ENCODE results near the gene USP13. TPM values are rescaled to one million over a fixed set of nuclear protein-coding genes. Genes with fewer than 3 reads are reported as not detected.

Gene USP13
- total RNA-seq, 1 experiment from 2014 or later = 14.8 TPM

DNA sequence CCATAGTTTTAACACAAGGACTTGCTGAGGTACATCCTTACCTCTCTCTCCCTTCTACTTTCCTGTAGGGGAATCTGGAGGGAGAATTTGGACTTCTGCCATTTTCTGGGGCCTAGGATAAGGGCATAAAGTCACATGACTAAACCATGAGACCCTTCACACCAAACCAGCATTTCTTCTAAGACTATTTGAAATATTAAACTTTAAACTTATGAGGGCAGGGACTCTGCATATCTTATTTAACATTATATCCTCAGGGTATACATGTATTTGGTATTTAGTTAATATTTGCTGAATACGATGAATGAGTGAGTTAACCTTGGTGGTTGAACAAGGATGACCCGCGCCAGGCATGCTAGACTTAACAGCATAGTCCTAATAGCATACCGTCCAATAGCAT, 63.4 kb downstream of the USP13 start:
- DNase-seq = no peak
- BruUV-seq (replicated peaks) = no TSS peak

DNA sequence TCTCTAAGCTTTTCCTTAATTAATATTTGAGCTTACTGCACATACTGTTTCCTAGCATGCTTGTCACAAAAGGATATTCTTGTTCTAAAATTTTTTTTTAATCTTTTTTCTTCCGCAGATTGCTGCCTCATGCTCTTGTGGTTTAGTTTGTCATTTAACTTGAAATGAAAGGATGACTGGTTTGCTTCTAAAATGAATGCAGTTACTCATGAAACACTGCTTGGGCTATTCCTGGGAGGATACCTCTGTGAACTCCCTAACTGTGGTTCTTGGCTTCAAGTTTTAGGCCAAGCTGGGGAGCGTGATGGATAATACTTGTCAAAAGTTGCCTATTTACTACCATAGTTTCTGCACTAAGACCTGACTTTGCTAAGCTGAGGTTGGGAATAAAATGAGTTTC, 64.0 kb downstream of the USP13 start:
- BruUV-seq (replicated peaks) = no TSS peak
- Histone ChIP-seq H3K27ac (ENCODE audit: low read length) (no peak overlapping the region), H3K4me3 (ENCODE audit: low read length) (no peak overlapping the region), H3K27me3 (ENCODE audit: low read length) (no peaks in the 10 kb centered on the region), H4K20me1 (ENCODE audit: low read length) (no peaks in the 10 kb centered on the region), H2AFZ (ENCODE audit: low read length) (no peak overlapping the region), H3K9ac (ENCODE audit: low read length) (no peak overlapping the region), H3K9me3 (ENCODE audit: low read length) (no peaks in the 10 kb centered on the region), H3K4me2 (ENCODE audit: low read length) (no peak overlapping the region), H3F3A (ENCODE audit: low read length, unreplicated experiment) (no peaks in the 10 kb centered on the region), H3K36me3 (ENCODE audit: low read depth, low read length) (no peaks in the 10 kb centered on the region), H3K79me2 (ENCODE audit: low read length) (no peaks in the 10 kb centered on the region), H3K4me1 (ENCODE audit: insufficient read depth, low read length) (no peaks in the 10 kb centered on the region), H3K9me2 (replicated peaks; ENCODE audit: low read length) (no peaks in the 10 kb centered on the region)
- DNase-seq (no peak), ATAC-seq (no peak)
- intact Hi-C loops (cut with micrococcal nuclease) = no loop called here
- POLR2A ChIA-PET (ENCODE audit: unreplicated experiment) = no interaction called here
- TF ChIP-seq, protein P1, sequence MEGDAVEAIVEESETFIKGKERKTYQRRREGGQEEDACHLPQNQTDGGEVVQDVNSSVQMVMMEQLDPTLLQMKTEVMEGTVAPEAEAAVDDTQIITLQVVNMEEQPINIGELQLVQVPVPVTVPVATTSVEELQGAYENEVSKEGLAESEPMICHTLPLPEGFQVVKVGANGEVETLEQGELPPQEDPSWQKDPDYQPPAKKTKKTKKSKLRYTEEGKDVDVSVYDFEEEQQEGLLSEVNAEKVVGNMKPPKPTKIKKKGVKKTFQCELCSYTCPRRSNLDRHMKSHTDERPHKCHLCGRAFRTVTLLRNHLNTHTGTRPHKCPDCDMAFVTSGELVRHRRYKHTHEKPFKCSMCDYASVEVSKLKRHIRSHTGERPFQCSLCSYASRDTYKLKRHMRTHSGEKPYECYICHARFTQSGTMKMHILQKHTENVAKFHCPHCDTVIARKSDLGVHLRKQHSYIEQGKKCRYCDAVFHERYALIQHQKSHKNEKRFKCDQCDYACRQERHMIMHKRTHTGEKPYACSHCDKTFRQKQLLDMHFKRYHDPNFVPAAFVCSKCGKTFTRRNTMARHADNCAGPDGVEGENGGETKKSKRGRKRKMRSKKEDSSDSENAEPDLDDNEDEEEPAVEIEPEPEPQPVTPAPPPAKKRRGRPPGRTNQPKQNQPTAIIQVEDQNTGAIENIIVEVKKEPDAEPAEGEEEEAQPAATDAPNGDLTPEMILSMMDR (conservative IDR thresholded peaks at IDR 0.05; ENCODE audit: low read depth, low read length) = no peak
- no peak for TF ChIP-seq EZH2phosphoT487 (IDR thresholded peaks at IDR 0.05; ENCODE audit: borderline replicate concordance, low read length)
- TF ChIP-seq EZH2 (IDR thresholded peaks at IDR 0.05; ENCODE audit: low read length, unreplicated experiment) = no peak
- CTCF ChIA-PET = no interaction called here

More for the DNA sequence above, 63.4 kb downstream of the USP13 start:
- H4K20me1 ChIP-seq (ENCODE audit: low read length) = no peaks in the 10 kb centered on the region
- H3K27me3 ChIP-seq (ENCODE audit: low read length) = no peaks in the 10 kb centered on the region
- no peak overlapping the region for H3K27ac ChIP-seq (ENCODE audit: low read length)
- no peak overlapping the region for H2AFZ ChIP-seq (ENCODE audit: low read length)
- CTCF ChIA-PET = no interaction called here
- TF ChIP-seq, protein P1 (conservative IDR thresholded peaks at IDR 0.05; ENCODE audit: low read depth, low read length) = no peak
- TF ChIP-seq EZH2phosphoT487 (IDR thresholded peaks at IDR 0.05; ENCODE audit: borderline replicate concordance, low read length) = no peak
- no peak for TF ChIP-seq EZH2 (IDR thresholded peaks at IDR 0.05; ENCODE audit: low read length, unreplicated experiment)
- intact Hi-C loops (cut with micrococcal nuclease) = no loop called here
- no peak for ATAC-seq
- H3K36me3 ChIP-seq (ENCODE audit: low read depth, low read length) = no peaks in the 10 kb centered on the region
- H3K9me2 ChIP-seq (replicated peaks; ENCODE audit: low read length) = no peaks in the 10 kb centered on the region
- H3K9me3 ChIP-seq (ENCODE audit: low read length) = no peaks in the 10 kb centered on the region
- H3K4me3 ChIP-seq (ENCODE audit: low read length) = no peak overlapping the region
- H3K4me1 ChIP-seq (ENCODE audit: insufficient read depth, low read length) = no peaks in the 10 kb centered on the region
- H3K79me2 ChIP-seq (ENCODE audit: low read length) = no peaks in the 10 kb centered on the region
- no peak overlapping the region for H3K9ac ChIP-seq (ENCODE audit: low read length)
- H3F3A ChIP-seq (ENCODE audit: low read length, unreplicated experiment) = no peaks in the 10 kb centered on the region
- POLR2A ChIA-PET (ENCODE audit: unreplicated experiment) = no interaction called here
- H3K4me2 ChIP-seq (ENCODE audit: low read length) = no peak overlapping the region

DNA sequence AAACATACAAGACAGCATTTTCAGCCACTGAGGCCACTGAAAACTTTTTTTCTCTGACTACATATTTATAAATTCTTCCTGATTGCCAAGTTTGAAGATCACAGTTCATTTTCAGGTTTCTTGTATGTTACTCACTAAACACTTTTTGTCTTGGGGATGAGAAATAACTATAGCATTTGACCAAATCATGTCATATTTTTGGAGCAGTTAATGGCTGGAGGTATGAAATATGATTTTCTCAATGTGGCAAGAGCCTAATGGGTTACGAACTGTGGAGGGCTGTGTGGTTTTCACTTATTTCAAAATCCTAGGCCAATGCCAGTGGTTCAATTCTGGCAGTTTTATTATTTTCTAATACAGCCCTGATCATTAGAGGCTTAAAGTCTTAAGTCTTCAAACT, 64.4 kb downstream of the USP13 start:
- H3K27me3 ChIP-seq (ENCODE audit: low read length) = no peaks in the 10 kb centered on the region
- no peak for DNase-seq
- no peaks in the 10 kb centered on the region for H3K4me1 ChIP-seq (ENCODE audit: insufficient read depth, low read length)
- H3K4me3 ChIP-seq (ENCODE audit: low read length) = no peak overlapping the region
- H3K4me2 ChIP-seq (ENCODE audit: low read length) = no peak overlapping the region
- no peak overlapping the region for H3K9ac ChIP-seq (ENCODE audit: low read length)
- no peak for TF ChIP-seq EZH2phosphoT487 (IDR thresholded peaks at IDR 0.05; ENCODE audit: borderline replicate concordance, low read length)
- no peak for TF ChIP-seq EZH2 (IDR thresholded peaks at IDR 0.05; ENCODE audit: low read length, unreplicated experiment)
- ATAC-seq = no peak
- no TSS peak for BruUV-seq (replicated peaks)
- no peaks in the 10 kb centered on the region for H4K20me1 ChIP-seq (ENCODE audit: low read length)
- ChIA-PET CTCF (no interaction called here), POLR2A (ENCODE audit: unreplicated experiment) (no interaction called here)
- H3K36me3 ChIP-seq (ENCODE audit: low read depth, low read length) = no peaks in the 10 kb centered on the region
- no peak overlapping the region for H3K27ac ChIP-seq (ENCODE audit: low read length)
- no peaks in the 10 kb centered on the region for H3K9me3 ChIP-seq (ENCODE audit: low read length)
- no peaks in the 10 kb centered on the region for H3K9me2 ChIP-seq (replicated peaks; ENCODE audit: low read length)
- H3K79me2 ChIP-seq (ENCODE audit: low read length) = no peaks in the 10 kb centered on the region
- H2AFZ ChIP-seq (ENCODE audit: low read length) = no peak overlapping the region
- H3F3A ChIP-seq (ENCODE audit: low read length, unreplicated experiment) = no peaks in the 10 kb centered on the region
- intact Hi-C loops (cut with micrococcal nuclease) = no loop called here

Measured in PC-3 (cell line).